HG02642 (cell line): ENCODE results near the gene ANGEL1.

Source experiments
- ATAC-seq: cut with Tn5 transposase; IDR thresholded peaks from one replicate; pipeline ENCODE4 v1.9.1; 2021; ENCODE audit warnings: mild to moderate bottlenecking; ENCODE audit not compliant: unreplicated experiment, poor library complexity

ANGEL1 gene

GRCh38 chr14:76812422-76813383 is at the start of gene ANGEL1:
Gene ANGEL1 (minus strand): TSS chr14:76812882. CDS start chr14:76812827, 55 bp downstream.
- ATAC-seq: peak; percentile 91

GRCh38 chr14:76861574-76862255 is 49.0 kb upstream of the ANGEL1 start:
- ATAC-seq: no peak

GRCh38 chr14:76856769-76857168 is 44.1 kb upstream of the ANGEL1 start:
- no peak for ATAC-seq

GRCh38 chr14:76855066-76855465 is 42.4 kb upstream of the ANGEL1 start:
- no peak for ATAC-seq

- no peak for ATAC-seq
These were observed 36.2 kb upstream of the ANGEL1 start for GRCh38 chr14:76848879-76849278.

- no peak for ATAC-seq
These were observed 33.8 kb upstream of the ANGEL1 start for GRCh38 chr14:76846331-76847047.

- no peak for ATAC-seq
These were observed 31.5 kb upstream of the ANGEL1 start for GRCh38 chr14:76844223-76844622.

- no peak for ATAC-seq
These were observed 29.7 kb upstream of the ANGEL1 start for GRCh38 chr14:76842414-76842813.

GRCh38 chr14:76837524-76837923 is 24.8 kb upstream of the ANGEL1 start:
- ATAC-seq: no peak

- ATAC-seq: no peak
These were observed 23.4 kb upstream of the ANGEL1 start for GRCh38 chr14:76836029-76836630.

- ATAC-seq: no peak
These were observed 21.6 kb upstream of the ANGEL1 start for GRCh38 chr14:76834241-76834661.

GRCh38 chr14:76833011-76833410 is 20.3 kb upstream of the ANGEL1 start:
- ATAC-seq: no peak

- no peak for ATAC-seq
These were observed 19.9 kb upstream of the ANGEL1 start for GRCh38 chr14:76832503-76832988.

- no peak for ATAC-seq
These were observed 17.9 kb upstream of the ANGEL1 start for GRCh38 chr14:76830556-76830955.

- ATAC-seq: no peak
These were observed 17.2 kb upstream of the ANGEL1 start for GRCh38 chr14:76829650-76830421.

GRCh38 chr14:76829013-76829365 is 16.3 kb upstream of the ANGEL1 start:
- ATAC-seq: no peak

- ATAC-seq: no peak
These were observed 15.8 kb upstream of the ANGEL1 start for GRCh38 chr14:76828339-76829012.

GRCh38 chr14:76827696-76828296 is 15.1 kb upstream of the ANGEL1 start:
- ATAC-seq: no peak

GRCh38 chr14:76826122-76826521 is 13.4 kb upstream of the ANGEL1 start, which contains the start of gene LRRC74A:
Gene LRRC74A (plus strand): TSS chr14:76826408. CDS start chr14:76826698, 290 bp downstream.
- no peak for ATAC-seq
